Trophoblast cell (in vitro differentiated cells and primary cell): ENCODE data around the gene FAM120C.

Experiments used
- DNase-seq, 2 donors: peaks; one replicate each; pipeline ENCODE4 v3.0.0-alpha.2; 2016
- H2AFZ ChIP-seq: 2 replicates; pipeline ENCODE4 v1.6.1; 2013; ENCODE audit warnings: low read length, moderate library complexity, mild to moderate bottlenecking; ENCODE audit not compliant: insufficient read depth, poor library complexity
- H2AK5ac ChIP-seq: 2 replicates; pipeline ENCODE4 v1.6.1; 2013; ENCODE audit warnings: mild to moderate bottlenecking, low read length
- H2BK120ac ChIP-seq: 2 replicates; pipeline ENCODE4 v1.6.1; 2013; ENCODE audit warnings: low read length, mild to moderate bottlenecking, moderate library complexity; ENCODE audit not compliant: insufficient read depth, poor library complexity
- H2BK12ac ChIP-seq: 2 replicates; pipeline ENCODE4 v1.6.1; 2013; ENCODE audit warnings: mild to moderate bottlenecking, low read length, moderate library complexity
- H2BK5ac ChIP-seq: 2 replicates; pipeline ENCODE4 v1.6.1; 2013; ENCODE audit warnings: low read length, low read depth, moderate library complexity, mild to moderate bottlenecking; ENCODE audit not compliant: poor library complexity
- H3K14ac ChIP-seq: 2 replicates; pipeline ENCODE4 v1.6.1; 2013; ENCODE audit warnings: mild to moderate bottlenecking, low read length
- H3K18ac ChIP-seq: 2 replicates; pipeline ENCODE4 v1.6.1; 2013; ENCODE audit warnings: mild to moderate bottlenecking, low read length
- H3K23ac ChIP-seq: 2 replicates; pipeline ENCODE4 v1.6.1; 2013; ENCODE audit warnings: low read length
- H3K27ac ChIP-seq: 2 replicates; pipeline ENCODE4 v1.5.1; 2013; ENCODE audit warnings: low read depth, mild to moderate bottlenecking, inconsistent platforms, low read length, moderate library complexity
- H3K27me3 ChIP-seq: 2 replicates; pipeline ENCODE4 v1.6.1; 2013; ENCODE audit warnings: inconsistent platforms, mild to moderate bottlenecking, low read length, moderate library complexity; ENCODE audit not compliant: insufficient read depth
- H3K36me3 ChIP-seq, 2 experiments: 1 replicate in 1 of 2; 2 replicates in 1 of 2; pipeline ENCODE4 v1.6.1; 2013; ENCODE audit warnings: low read length in 2 of 2, mild to moderate bottlenecking in 2 of 2, moderate library complexity in 1 of 2; ENCODE audit not compliant: insufficient read depth in 2 of 2, control insufficient read depth in 1 of 2
- H3K4ac ChIP-seq: 2 replicates; pipeline ENCODE4 v1.6.1; 2013; ENCODE audit warnings: low read depth, mild to moderate bottlenecking, low read length, moderate library complexity
- H3K4me1 ChIP-seq, 2 experiments: 1 replicate in 1 of 2; 2 replicates in 1 of 2; pipeline ENCODE4 v1.6.1; 2013; ENCODE audit warnings: low read length in 2 of 2, mild to moderate bottlenecking in 2 of 2, moderate library complexity in 1 of 2; ENCODE audit not compliant: insufficient read depth in 2 of 2, control insufficient read depth in 1 of 2
- H3K4me2 ChIP-seq: 2 replicates; pipeline ENCODE4 v1.6.1; 2013; ENCODE audit warnings: inconsistent platforms, mild to moderate bottlenecking, low read length, moderate library complexity
- H3K4me3 ChIP-seq: 2 replicates; pipeline ENCODE4 v1.5.1; 2013; ENCODE audit warnings: mild to moderate bottlenecking, low read depth, low read length, inconsistent platforms
- H3K79me1 ChIP-seq: one replicate; pipeline ENCODE4 v1.6.1; 2013; ENCODE audit warnings: low read length
- H3K79me2 ChIP-seq: 2 replicates; pipeline ENCODE4 v1.6.1; 2013; ENCODE audit warnings: low read length, mild to moderate bottlenecking; ENCODE audit not compliant: control insufficient read depth, insufficient read depth, poor library complexity
- H3K9ac ChIP-seq: 2 replicates; pipeline ENCODE4 v1.6.1; 2013; ENCODE audit warnings: mild to moderate bottlenecking, low read length
- H3K9me3 ChIP-seq: 2 replicates; pipeline ENCODE4 v1.6.1; 2013; ENCODE audit warnings: low read depth, mild to moderate bottlenecking, control low read depth, inconsistent platforms, low read length; ENCODE audit not compliant: insufficient read depth
- H4K12ac ChIP-seq: 2 replicates; pipeline ENCODE4 v1.6.1; 2013; ENCODE audit warnings: low read depth, mild to moderate bottlenecking, low read length, moderate library complexity
- H4K8ac ChIP-seq: 2 replicates; pipeline ENCODE4 v1.6.1; 2013; ENCODE audit warnings: low read depth, mild to moderate bottlenecking, low read length, moderate library complexity
- H4K91ac ChIP-seq: one replicate; pipeline ENCODE4 v1.6.1; 2013; ENCODE audit warnings: low read depth, mild to moderate bottlenecking, low read length, moderate library complexity
- WGBS: extraction: QIAGEN DNeasy Blood & Tissue Kit; methylation state at CpG from one replicate; pipeline ENCODE4 v1.1.7; 2013; ENCODE audit warnings: missing lambda C conversion rate; ENCODE audit not compliant: insufficient read length, insufficient coverage; ENCODE audit errors: extremely low coverage; 5-methylcytosine and 5-hydroxymethylcytosine counted together

Gene FAM120C

GRCh38 chrX:54076903-54077302 is 106.2 kb downstream of the FAM120C start:
- no peak overlapping the region for H2BK5ac ChIP-seq
- H3K18ac ChIP-seq, result no peak overlapping the region
- no peak overlapping the region for H4K91ac ChIP-seq
- H3K4me2 ChIP-seq, result no peak overlapping the region
- no peak overlapping the region for H3K23ac ChIP-seq
- H3K27ac ChIP-seq, result no peak overlapping the region
- H3K79me2 ChIP-seq, result no peaks in the 10 kb centered on the region
- no peaks in the 10 kb centered on the region for H3K36me3 ChIP-seq
- H3K14ac ChIP-seq, result no peak overlapping the region
- no peak overlapping the region for H2AFZ ChIP-seq
- WGBS, result no CpG with 5 or more reads among the region's 2 CpGs
- no peak overlapping the region for H3K9ac ChIP-seq
- no peak overlapping the region for H4K12ac ChIP-seq
- no peaks in the 10 kb centered on the region for H3K79me1 ChIP-seq
- H4K8ac ChIP-seq, result no peak overlapping the region
- no peak overlapping the region for H2AK5ac ChIP-seq
- H2BK12ac ChIP-seq, result no peak overlapping the region
- H3K27me3 ChIP-seq, result no peaks in the 10 kb centered on the region
- no peaks in the 10 kb centered on the region for H3K4me1 ChIP-seq
- no peak overlapping the region for H2BK120ac ChIP-seq
- peak; percentile 63 to 85 for DNase-seq
- no peaks in the 10 kb centered on the region for H3K9me3 ChIP-seq
- H3K4me3 ChIP-seq, result no peak overlapping the region
- H3K4ac ChIP-seq, result no peak overlapping the region

- no peak overlapping the region for H3K4me3 ChIP-seq
- DNase-seq, result peak; percentile 76 to 77
- H2BK120ac ChIP-seq, result no peak overlapping the region
- no peak overlapping the region for H3K18ac ChIP-seq
- H2BK12ac ChIP-seq, result no peak overlapping the region
- H2AFZ ChIP-seq, result no peak overlapping the region
- no peaks in the 10 kb centered on the region for H3K36me3 ChIP-seq
- no peak overlapping the region for H3K23ac ChIP-seq
- H4K12ac ChIP-seq, result no peak overlapping the region
- H3K4ac ChIP-seq, result no peak overlapping the region
- H3K79me1 ChIP-seq, result no peaks in the 10 kb centered on the region
- H3K27me3 ChIP-seq, result no peaks in the 10 kb centered on the region
- no peak overlapping the region for H3K27ac ChIP-seq
- no peak overlapping the region for H3K9ac ChIP-seq
- no peaks in the 10 kb centered on the region for H3K4me1 ChIP-seq
- no peak overlapping the region for H3K14ac ChIP-seq
- H2BK5ac ChIP-seq, result no peak overlapping the region
- H3K79me2 ChIP-seq, result no peaks in the 10 kb centered on the region
- H2AK5ac ChIP-seq, result no peak overlapping the region
- H3K9me3 ChIP-seq, result no peaks in the 10 kb centered on the region
- H3K4me2 ChIP-seq, result no peak overlapping the region
- no CpG with 5 or more reads among the region's 6 CpGs for WGBS
- H4K91ac ChIP-seq, result no peak overlapping the region
- H4K8ac ChIP-seq, result no peak overlapping the region
These were observed 108.2 kb downstream of the FAM120C start for GRCh38 chrX:54074826-54075225.

DNA sequence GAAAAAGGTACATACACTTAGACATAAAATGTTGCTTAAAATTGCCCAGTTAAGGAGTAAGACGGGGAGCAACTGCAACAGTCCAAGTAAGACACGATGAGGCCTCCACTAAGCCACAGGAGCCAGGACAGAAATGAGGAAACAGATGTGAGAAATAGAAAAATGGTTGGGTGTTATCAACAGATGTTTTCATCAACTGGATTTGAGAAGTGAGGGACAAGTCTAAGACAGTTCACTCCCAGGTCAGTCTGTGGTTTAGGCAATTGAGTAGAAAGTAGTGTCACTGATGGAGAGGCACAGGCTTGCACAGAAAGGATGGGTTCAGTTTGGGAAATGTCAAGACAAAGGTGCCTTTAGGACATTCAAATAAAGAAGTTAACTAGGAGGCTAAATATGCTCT is 115.3 kb downstream of the FAM120C start:
- Histone ChIP-seq H2AK5ac (no peak overlapping the region), H3K27me3 (no peaks in the 10 kb centered on the region), H3K4me1 (no peaks in the 10 kb centered on the region), H3K9me3 (no peaks in the 10 kb centered on the region), H3K9ac (no peak overlapping the region), H2BK5ac (no peak overlapping the region), H3K4me3 (no peak overlapping the region), H2BK120ac (no peak overlapping the region), H4K8ac (no peak overlapping the region), H3K4ac (no peak overlapping the region), H3K23ac (no peak overlapping the region), H3K14ac (no peak overlapping the region), H2BK12ac (no peak overlapping the region), H4K91ac (no peak overlapping the region), H3K4me2 (no peak overlapping the region), H2AFZ (no peak overlapping the region), H4K12ac (no peak overlapping the region), H3K79me2 (no peaks in the 10 kb centered on the region), H3K27ac (no peak overlapping the region), H3K18ac (no peak overlapping the region), H3K36me3 (no peaks in the 10 kb centered on the region), H3K79me1 (no peaks in the 10 kb centered on the region)
- no CpG with 5 or more reads among the region's 2 CpGs for WGBS
- no peak for DNase-seq

DNA sequence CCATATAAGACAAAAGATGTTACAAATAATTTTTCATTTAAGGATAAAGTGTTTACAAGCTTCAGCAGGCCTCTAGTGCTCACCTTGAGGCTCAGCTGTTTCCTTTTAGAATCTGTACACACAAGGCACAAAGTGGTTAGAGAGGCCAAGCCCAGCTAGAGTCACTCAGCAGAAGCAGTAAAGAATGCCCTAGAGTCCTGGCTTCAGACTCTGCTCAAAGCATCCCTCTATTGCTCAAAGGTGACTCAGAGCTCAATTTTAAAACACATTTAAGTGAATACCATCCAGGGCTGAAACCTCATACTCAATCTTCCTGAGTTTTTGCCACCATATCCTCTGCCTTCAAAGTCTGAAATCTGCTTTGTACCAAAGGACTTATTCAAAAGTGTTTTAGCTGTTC is 116.2 kb downstream of the FAM120C start:
- Histone ChIP-seq H2BK12ac (no peak overlapping the region), H3K36me3 (no peaks in the 10 kb centered on the region), H3K9me3 (no peaks in the 10 kb centered on the region)

More for the DNA sequence above, 116.2 kb downstream of the FAM120C start:
- H2AK5ac ChIP-seq, result no peak overlapping the region
- H3K27me3 ChIP-seq, result no peaks in the 10 kb centered on the region
- no peak overlapping the region for H3K27ac ChIP-seq
- no peak for DNase-seq
- H3K18ac ChIP-seq, result no peak overlapping the region
- no peaks in the 10 kb centered on the region for H3K79me1 ChIP-seq
- H2BK5ac ChIP-seq, result no peak overlapping the region
- no peak overlapping the region for H4K8ac ChIP-seq
- no peak overlapping the region for H4K12ac ChIP-seq
- H3K4me3 ChIP-seq, result no peak overlapping the region
- no peaks in the 10 kb centered on the region for H3K79me2 ChIP-seq
- no peak overlapping the region for H3K4me2 ChIP-seq
- no peak overlapping the region for H3K9ac ChIP-seq
- no peaks in the 10 kb centered on the region for H3K4me1 ChIP-seq
- no peak overlapping the region for H3K14ac ChIP-seq
- H3K4ac ChIP-seq, result no peak overlapping the region
- H4K91ac ChIP-seq, result no peak overlapping the region
- H3K23ac ChIP-seq, result no peak overlapping the region
- no peak overlapping the region for H2BK120ac ChIP-seq
- no peak overlapping the region for H2AFZ ChIP-seq
